NCI-H187 treated with DMSO at 0.1 percent for 48 hours (cell line): ENCODE measurements around the gene MIDN.
"Not testable (repeated sequence)": the region's sequence is repeated elsewhere in the genome, so short reads cannot be mapped to it uniquely, and the experiment has no call there.

Source experiments
- DNase-seq: peaks from one replicate; lab custom pipeline; 2025; lab: John Stamatoyannopoulos, UW

MIDN gene

GRCh38 chr19:1295169-1296012, 47.0 kb downstream of the MIDN start:
- no peak for DNase-seq

- no peak for DNase-seq
These were observed 47.7 kb downstream of the MIDN start for GRCh38 chr19:1296078-1296477.

GRCh38 chr19:1296575-1297271, 48.3 kb downstream of the MIDN start:
- no peak for DNase-seq

- DNase-seq: no peak
These were observed 49.9 kb downstream of the MIDN start for GRCh38 chr19:1298235-1298634.

GRCh38 chr19:1299801-1300200, 51.4 kb downstream of the MIDN start:
- DNase-seq: no peak

GRCh38 chr19:1300744-1301490, 52.5 kb downstream of the MIDN start:
- no peak for DNase-seq

- no peak for DNase-seq
These were observed 54.3 kb downstream of the MIDN start for GRCh38 chr19:1302533-1303239.

- no peak for DNase-seq
These were observed 56.0 kb downstream of the MIDN start for GRCh38 chr19:1304197-1304924.

GRCh38 chr19:1305354-1305753, 57.0 kb downstream of the MIDN start:
- DNase-seq: not testable (repeated sequence)

GRCh38 chr19:1307320-1307719, 58.9 kb downstream of the MIDN start:
- no peak for DNase-seq

- no peak for DNase-seq
These were observed 59.4 kb downstream of the MIDN start for GRCh38 chr19:1307755-1308303.

GRCh38 chr19:1308718-1309117, 60.3 kb downstream of the MIDN start:
- DNase-seq: no peak
